Left lung (tissue), 10 donors: ENCODE results near the gene MDK. TPM values are rescaled to one million over a fixed set of nuclear protein-coding genes. Genes with fewer than 3 reads are reported as not detected.

Experiments
- ATAC-seq: fragments of 200-7000 bp; cut with Tn5 transposase; one replicate; pipeline ENCODE4 v1.9.1; 2020; ENCODE audit warnings: moderate library complexity
- DNase-seq, 4 donors: peaks; one replicate each; pipeline ENCODE4 v3.0.0-alpha.2; 2013 to 2020
- H3K27ac ChIP-seq, 2 donors: fragments of 200-600 bp; sonication (generic) in 1 of 2; one replicate each; pipeline versions ENCODE4 v1.5.0 to v1.8.0; 2020 to 2021
- H3K27me3 ChIP-seq, 2 donors: fragments of 200-600 bp; sonication (generic) in 1 of 2; one replicate each; pipeline versions ENCODE4 v1.5.0 to v1.8.0; 2020 to 2021
- H3K36me3 ChIP-seq, 2 donors: fragments of 200-600 bp; sonication (generic) in 1 of 2; one replicate each; pipeline versions ENCODE4 v1.5.0 to v1.8.0; 2020 to 2021
- H3K4me1 ChIP-seq, 2 donors: fragments of 200-600 bp; one replicate each; pipeline ENCODE4 v1.8.0; 2021
- H3K4me3 ChIP-seq, 2 donors: fragments of 200-600 bp; sonication (generic) in 1 of 2; one replicate each; pipeline versions ENCODE4 v1.5.0 to v1.8.0; 2020 to 2021; ENCODE audit warnings: mild to moderate bottlenecking in 1 of 2
- H3K9me3 ChIP-seq, 2 donors: fragments of 200-600 bp; sonication (generic) in 1 of 2; one replicate each; pipeline versions ENCODE4 v1.5.0 to v1.8.0; 2020 to 2021
- intact Hi-C, 2 donors: fragments of 100-400 bp; cut with DNase I; formaldehyde crosslinking; loops; one replicate each; pipeline versions ENCODE4 v1.11.2 to v1.14.2; 2022
- polyA plus RNA-seq, 6 donors: library from polyadenylated mRNA; unstranded; fragments of 120-200 nt; gene quantifications; one replicate each; pipeline ENCODE4 v1.2.1, GENCODE V29; 2013; ENCODE audit not compliant: insufficient read length in 6 of 6
- total RNA-seq, 2 donors: library from RNA; stranded (reverse); fragmentation: NEBNext Ultra II Directional; extraction: Animal tissue kit (Norgen Biotek cat#: 25700); gene quantifications; one replicate each; pipeline ENCODE4 v1.2.1, GENCODE V29; 2021
- TF ChIP-seq, protein P1 (sequence below), 2 donors: fragments of 200-600 bp; sonication (generic) in 1 of 2; IDR thresholded peaks; one replicate each; pipeline versions ENCODE4 v1.5.0 to v1.8.0; 2021; ENCODE audit warnings: antibody characterized with exemption in 2 of 2
- donor health status: DM: no; HTN: yes; CAD: no.
- donor health status: DM: no; HTN: no; CAD: no.

MDK gene
- total and polyA plus RNA-seq, 8 donors, result 15.4 to 1,135 (median 872) TPM

GRCh38 chr11:46364056-46364455, 17.4 kb upstream of the MDK start:
- no peaks in the 10 kb centered on the region for H3K9me3 ChIP-seq
- DNase-seq, result peak in 1 of 4 donors; percentile 53
- ATAC-seq, result no peak
- TF ChIP-seq, protein P1, sequence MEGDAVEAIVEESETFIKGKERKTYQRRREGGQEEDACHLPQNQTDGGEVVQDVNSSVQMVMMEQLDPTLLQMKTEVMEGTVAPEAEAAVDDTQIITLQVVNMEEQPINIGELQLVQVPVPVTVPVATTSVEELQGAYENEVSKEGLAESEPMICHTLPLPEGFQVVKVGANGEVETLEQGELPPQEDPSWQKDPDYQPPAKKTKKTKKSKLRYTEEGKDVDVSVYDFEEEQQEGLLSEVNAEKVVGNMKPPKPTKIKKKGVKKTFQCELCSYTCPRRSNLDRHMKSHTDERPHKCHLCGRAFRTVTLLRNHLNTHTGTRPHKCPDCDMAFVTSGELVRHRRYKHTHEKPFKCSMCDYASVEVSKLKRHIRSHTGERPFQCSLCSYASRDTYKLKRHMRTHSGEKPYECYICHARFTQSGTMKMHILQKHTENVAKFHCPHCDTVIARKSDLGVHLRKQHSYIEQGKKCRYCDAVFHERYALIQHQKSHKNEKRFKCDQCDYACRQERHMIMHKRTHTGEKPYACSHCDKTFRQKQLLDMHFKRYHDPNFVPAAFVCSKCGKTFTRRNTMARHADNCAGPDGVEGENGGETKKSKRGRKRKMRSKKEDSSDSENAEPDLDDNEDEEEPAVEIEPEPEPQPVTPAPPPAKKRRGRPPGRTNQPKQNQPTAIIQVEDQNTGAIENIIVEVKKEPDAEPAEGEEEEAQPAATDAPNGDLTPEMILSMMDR (IDR thresholded peaks at IDR 0.05), result no peak
- no peak overlapping the region for H3K4me3 ChIP-seq
- intact Hi-C loops, result no loop called here
- no peaks in the 10 kb centered on the region for H3K27me3 ChIP-seq
- peaks cover 0 to 39% of the 10 kb centered on the region in 2 donors for H3K36me3 ChIP-seq
- peak overlapping the region in 1 of 2 donors; percentile 94 for H3K27ac ChIP-seq
- H3K4me1 ChIP-seq, result peaks cover 20 to 77% of the 10 kb centered on the region in 2 donors

DNA sequence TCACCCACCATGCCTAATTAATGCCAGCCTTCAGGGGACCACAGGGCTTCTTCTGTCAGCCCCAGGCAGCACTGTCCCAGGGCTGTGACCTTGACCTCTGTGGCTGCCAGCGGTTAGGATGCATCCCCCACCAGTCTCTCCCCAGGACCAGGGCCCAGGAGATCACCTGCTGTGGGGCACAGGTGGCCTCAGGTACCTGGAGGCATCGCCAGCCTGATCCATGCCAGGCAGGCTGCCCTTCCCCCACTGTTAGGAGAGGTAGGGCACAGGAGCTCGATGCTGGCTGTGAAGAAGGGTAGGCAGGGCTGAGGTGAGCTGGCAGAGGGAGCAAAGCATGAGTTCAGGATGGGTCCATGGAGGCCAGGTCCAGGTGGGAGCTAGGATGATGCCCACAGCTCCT, 16.7 kb upstream of the MDK start:
- peaks cover 0 to 46% of the 10 kb centered on the region in 2 donors for H3K36me3 ChIP-seq
- H3K27ac ChIP-seq, result peak overlapping the region in 1 of 2 donors; percentile 28
- ATAC-seq (no peak), DNase-seq (peak in 1 of 4 donors; percentile 45)
- no peaks in the 10 kb centered on the region for H3K27me3 ChIP-seq
- H3K9me3 ChIP-seq, result no peaks in the 10 kb centered on the region
- intact Hi-C loops, result no loop called here
- H3K4me1 ChIP-seq, result peaks cover 20 to 72% of the 10 kb centered on the region in 2 donors
- H3K4me3 ChIP-seq, result no peak overlapping the region
- TF ChIP-seq, protein P1 (IDR thresholded peaks at IDR 0.05), result no peak

- ATAC-seq (no peak), DNase-seq (peak in 1 of 4 donors; percentile 78)
- Histone ChIP-seq H3K4me3 (no peak overlapping the region), H3K9me3 (no peaks in the 10 kb centered on the region), H3K27ac (no peak overlapping the region), H3K4me1 (peaks cover 14 to 58% of the 10 kb centered on the region in 2 donors), H3K36me3 (peaks cover 0 to 61% of the 10 kb centered on the region in 2 donors), H3K27me3 (no peaks in the 10 kb centered on the region)
- intact Hi-C loops, result no loop called here
- TF ChIP-seq, protein P1 (IDR thresholded peaks at IDR 0.05), result no peak
Measured at GRCh38 chr11:46366260-46366659, 15.2 kb upstream of the MDK start.

GRCh38 chr11:46366661-46367161, 14.8 kb upstream of the MDK start:
- peaks cover 10 to 53% of the 10 kb centered on the region in 2 donors for H3K4me1 ChIP-seq
- peaks cover 0 to 65% of the 10 kb centered on the region in 2 donors for H3K36me3 ChIP-seq
- DNase-seq (peak in 1 of 4 donors; percentile 72), ATAC-seq (no peak)
- TF ChIP-seq, protein P1 (IDR thresholded peaks at IDR 0.05), result no peak
- H3K4me3 ChIP-seq, result no peak overlapping the region
- H3K9me3 ChIP-seq, result no peaks in the 10 kb centered on the region
- no peaks in the 10 kb centered on the region for H3K27me3 ChIP-seq
- intact Hi-C loops, result no loop called here
- no peak overlapping the region for H3K27ac ChIP-seq

- TF ChIP-seq, protein P1 (IDR thresholded peaks at IDR 0.05), result peak; percentile 95
Measured at GRCh38 chr11:46367244-46367915, 14.1 kb upstream of the MDK start.

More at GRCh38 chr11:46367244-46367915, 14.1 kb upstream of the MDK start:
- Histone ChIP-seq H3K4me3 (no peak overlapping the region), H3K27ac (no peak overlapping the region), H3K4me1 (peaks cover 6 to 46% of the 10 kb centered on the region in 2 donors), H3K27me3 (no peaks in the 10 kb centered on the region), H3K9me3 (no peaks in the 10 kb centered on the region), H3K36me3 (peaks cover 0 to 72% of the 10 kb centered on the region in 2 donors)
- DNase-seq (peak in 2 of 4 donors; percentile 71 to 94), ATAC-seq (peak; percentile 64)
- intact Hi-C loops, result no loop called here
